CD14-positive monocyte (primary cell): ENCODE measurements around the gene OR51A2. TPM values are rescaled to one million over a fixed set of nuclear protein-coding genes. Genes with fewer than 3 reads are reported as not detected.

ENCODE experiments used
- DNase-seq, 3 donors: peaks; one replicate each; pipeline ENCODE4 v3.0.0-alpha.2; 2011 to 2022
- H2AFZ ChIP-seq: 2 replicates; pipeline ENCODE4 v1.6.0; 2012; ENCODE audit warnings: mild to moderate bottlenecking, low read depth, low read length, inconsistent platforms; ENCODE audit not compliant: insufficient read depth, poor library complexity, severe bottlenecking
- H3K27ac ChIP-seq, 2 donors: 1 replicate in 1 of 2; 2 replicates in 1 of 2; pipeline ENCODE4 v1.5.1; 2012 to 2013; ENCODE audit warnings: low read length in 2 of 2, control low read depth in 1 of 2, inconsistent platforms in 1 of 2, low read depth in 1 of 2, mild to moderate bottlenecking in 1 of 2
- H3K27me3 ChIP-seq, 2 donors: one replicate each; pipeline versions ENCODE4 v1.6.0 to v1.6.1; 2011 to 2013; ENCODE audit warnings: low read length in 2 of 2; ENCODE audit not compliant: control insufficient read depth in 2 of 2, insufficient read depth in 2 of 2
- H3K36me3 ChIP-seq, 2 donors: replicated peaks in 1 of 2; 1 replicate in 1 of 2; 2 replicates in 1 of 2; pipeline versions ENCODE4 v1.5.1 to v1.6.1; 2012 to 2013; ENCODE audit warnings: low read length in 2 of 2, control low read depth in 1 of 2, inconsistent platforms in 1 of 2, mild to moderate bottlenecking in 1 of 2; ENCODE audit not compliant: insufficient read depth in 2 of 2, control insufficient read depth in 1 of 2
- H3K4me1 ChIP-seq, 2 donors: 1 replicate in 1 of 2; 2 replicates in 1 of 2; pipeline versions ENCODE4 v1.5.1 to v1.6.1; 2012 to 2013; ENCODE audit warnings: low read length in 2 of 2, control low read depth in 1 of 2, inconsistent platforms in 1 of 2, mild to moderate bottlenecking in 1 of 2, moderate library complexity in 1 of 2; ENCODE audit not compliant: insufficient read depth in 2 of 2, control insufficient read depth in 1 of 2
- H3K4me2 ChIP-seq: replicated peaks from 2 replicates; pipeline ENCODE3; 2012; ENCODE audit warnings: low read length, moderate library complexity, mild to moderate bottlenecking; ENCODE audit not compliant: poor library complexity, severe bottlenecking; ENCODE audit errors: extremely low read depth
- H3K4me3 ChIP-seq, 3 experiments: fragments of 200-600 bp in 1 of 3; sonication (generic) in 1 of 3; replicated peaks in 1 of 3; 1 replicate in 2 of 3; 2 replicates in 1 of 3; pipeline ENCODE4 v1.5.1; 2011 to 2013; ENCODE audit warnings: low read length in 3 of 3, mild to moderate bottlenecking in 3 of 3, control low read depth in 2 of 3, low read depth in 2 of 3, inconsistent platforms in 1 of 3, moderate library complexity in 1 of 3
- H3K79me2 ChIP-seq: 2 replicates; pipeline ENCODE4 v1.6.0; 2012; ENCODE audit warnings: mild to moderate bottlenecking, control low read depth, inconsistent platforms, low read length, moderate library complexity; ENCODE audit not compliant: insufficient read depth
- H3K9ac ChIP-seq: 2 replicates; pipeline ENCODE4 v1.6.0; 2017; ENCODE audit warnings: low read length, mild to moderate bottlenecking; ENCODE audit not compliant: insufficient read depth, poor library complexity, severe bottlenecking
- H3K9me3 ChIP-seq, 2 donors: replicated peaks in 1 of 2; 1 replicate in 1 of 2; 2 replicates in 1 of 2; pipeline versions ENCODE4 v1.5.1 to v1.6.1; 2012 to 2013; ENCODE audit warnings: low read length in 2 of 2, control low read depth in 1 of 2; ENCODE audit not compliant: control insufficient read depth in 1 of 2, insufficient read depth in 1 of 2
- H4K20me1 ChIP-seq: 2 replicates; pipeline ENCODE4 v1.6.0; 2012; ENCODE audit warnings: mild to moderate bottlenecking, low read length, control low read depth, moderate library complexity; ENCODE audit not compliant: insufficient read depth
- H3K27ac Mint-ChIP-seq, 7 donors: one replicate each; pipeline ENCODE4 v1.8.0; 2020; ENCODE audit warnings: mild to moderate bottlenecking in 7 of 7, mixed read lengths in 7 of 7, moderate library complexity in 6 of 7, inconsistent platforms in 2 of 7
- H3K27me3 Mint-ChIP-seq, 3 donors: one replicate each; pipeline ENCODE4 v1.8.0; 2021 to 2022; ENCODE audit warnings: low read depth in 3 of 3, mild to moderate bottlenecking in 3 of 3, mixed read lengths in 3 of 3, moderate library complexity in 3 of 3, inconsistent platforms in 1 of 3
- H3K36me3 Mint-ChIP-seq, 2 donors: one replicate each; pipeline ENCODE4 v1.8.0; 2020; ENCODE audit warnings: mixed read lengths in 2 of 2, inconsistent platforms in 1 of 2, mild to moderate bottlenecking in 1 of 2
- H3K4me1 Mint-ChIP-seq: one replicate; pipeline ENCODE4 v1.8.0; 2020; ENCODE audit warnings: mild to moderate bottlenecking, mixed read lengths
- H3K4me3 Mint-ChIP-seq, 2 donors: one replicate each; pipeline ENCODE4 v1.8.0; 2020; ENCODE audit warnings: mild to moderate bottlenecking in 2 of 2, mixed read lengths in 2 of 2, moderate library complexity in 1 of 2
- H3K9me3 Mint-ChIP-seq, 7 donors: one replicate each; pipeline ENCODE4 v1.8.0; 2020 to 2022; ENCODE audit warnings: mixed read lengths in 7 of 7, mild to moderate bottlenecking in 6 of 7, moderate library complexity in 6 of 7, inconsistent platforms in 2 of 7
- WGBS: methylation state at CpG from one replicate; pipeline ENCODE4 v1.1.5; 2013; ENCODE audit warnings: missing lambda C conversion rate; ENCODE audit not compliant: insufficient coverage; 5-methylcytosine and 5-hydroxymethylcytosine counted together
- intact Hi-C, 2 donors: fragments of 100-400 bp; cut with micrococcal nuclease; formaldehyde crosslinking; loops; one replicate each; pipeline versions ENCODE4 v1.15.0 to v1.15.1; 2023
- polyA plus RNA-seq, 3 donors: library from polyadenylated mRNA; depleted of rRNA in 1 of 3; unstranded in 2 of 3; stranded (reverse) in 1 of 3; fragments of 300-500 nt in 2 of 3; fragments of >200 nt in 1 of 3; fragmentation: Illumina TruSeq in 2 of 3; gene quantifications; 1 replicate in 2 of 3; 2 replicates in 1 of 3; pipeline ENCODE4 v1.2.3, GENCODE V29; 2012 to 2021
- TF ChIP-seq, protein P1 (sequence below): fragments of 200-600 bp; IDR thresholded peaks from one replicate; pipeline ENCODE4 v1.8.0; 2022; ENCODE audit warnings: antibody characterized with exemption, mild to moderate bottlenecking

Gene OR51A2
- polyA plus RNA-seq, 3 donors: not detected

GRCh38 chr11:4957396-4957795 lies 1.9 kb upstream of the OR51A2 start:
- Histone ChIP-seq H3K4me2 (no peak overlapping the region), H3K27me3 (no peaks in the 10 kb centered on the region), H3K27ac (no peak overlapping the region), H2AFZ (no peak overlapping the region), H4K20me1 (no peaks in the 10 kb centered on the region), H3K9me3 (no peaks in the 10 kb centered on the region), H3K79me2 (no peaks in the 10 kb centered on the region), H3K36me3 (no peaks in the 10 kb centered on the region), H3K9ac (no peak overlapping the region), H3K4me1 (no peaks in the 10 kb centered on the region), H3K4me3 (no peak overlapping the region)
- no peak for DNase-seq
- no peaks in the 10 kb centered on the region for H3K36me3 Mint-ChIP-seq
- WGBS: 100% methylated on average over 1 of the region's 4 CpGs
- TF ChIP-seq, protein P1, sequence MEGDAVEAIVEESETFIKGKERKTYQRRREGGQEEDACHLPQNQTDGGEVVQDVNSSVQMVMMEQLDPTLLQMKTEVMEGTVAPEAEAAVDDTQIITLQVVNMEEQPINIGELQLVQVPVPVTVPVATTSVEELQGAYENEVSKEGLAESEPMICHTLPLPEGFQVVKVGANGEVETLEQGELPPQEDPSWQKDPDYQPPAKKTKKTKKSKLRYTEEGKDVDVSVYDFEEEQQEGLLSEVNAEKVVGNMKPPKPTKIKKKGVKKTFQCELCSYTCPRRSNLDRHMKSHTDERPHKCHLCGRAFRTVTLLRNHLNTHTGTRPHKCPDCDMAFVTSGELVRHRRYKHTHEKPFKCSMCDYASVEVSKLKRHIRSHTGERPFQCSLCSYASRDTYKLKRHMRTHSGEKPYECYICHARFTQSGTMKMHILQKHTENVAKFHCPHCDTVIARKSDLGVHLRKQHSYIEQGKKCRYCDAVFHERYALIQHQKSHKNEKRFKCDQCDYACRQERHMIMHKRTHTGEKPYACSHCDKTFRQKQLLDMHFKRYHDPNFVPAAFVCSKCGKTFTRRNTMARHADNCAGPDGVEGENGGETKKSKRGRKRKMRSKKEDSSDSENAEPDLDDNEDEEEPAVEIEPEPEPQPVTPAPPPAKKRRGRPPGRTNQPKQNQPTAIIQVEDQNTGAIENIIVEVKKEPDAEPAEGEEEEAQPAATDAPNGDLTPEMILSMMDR: no peak
- H3K4me1 Mint-ChIP-seq: no peaks in the 10 kb centered on the region
- intact Hi-C loops: no loop called here
- H3K4me3 Mint-ChIP-seq: no peak overlapping the region
- H3K27ac Mint-ChIP-seq: no peak overlapping the region
- peaks cover 0 to 4% (median 0%) of the 10 kb centered on the region in 7 donors for H3K9me3 Mint-ChIP-seq
- no peaks in the 10 kb centered on the region for H3K27me3 Mint-ChIP-seq

DNA sequence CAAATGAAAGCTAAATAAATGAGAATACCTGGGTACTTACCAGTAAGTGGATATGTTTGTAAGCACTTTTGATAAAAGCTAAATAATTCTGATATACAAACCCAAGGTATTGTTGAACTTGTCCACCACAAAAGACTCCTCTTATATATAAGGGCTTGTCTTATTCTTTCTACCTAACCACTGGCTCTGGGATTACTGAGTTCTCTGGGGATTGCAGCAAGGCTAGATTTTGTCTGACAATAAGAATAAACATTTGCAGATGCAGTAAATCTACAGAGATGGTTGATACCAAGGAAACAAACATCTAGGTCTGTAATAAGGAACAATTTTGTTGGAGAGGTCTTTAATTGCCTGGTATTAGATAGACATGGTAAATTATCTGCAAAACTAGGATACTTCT lies 8.0 kb downstream of the OR51A2 start, which contains the start of gene OR51A4:
Gene OR51A4 (minus strand): TSS at position 101 of the 400 bp plus-strand sequence. CDS start 505 bp downstream, outside the sequence.
- no peaks in the 10 kb centered on the region for H4K20me1 ChIP-seq
- H3K4me3 ChIP-seq: no peak within 1 kb of the TSS
- Mint-ChIP-seq H3K4me1 (no peaks in the 10 kb centered on the region), H3K27me3 (no peaks in the 10 kb centered on the region), H3K9me3 (no peaks in the 10 kb centered on the region), H3K4me3 (no peak within 1 kb of the TSS), H3K27ac (no peak within 1 kb of the TSS), H3K36me3 (no peaks in the 10 kb centered on the region)
- no peaks in the 10 kb centered on the region for H3K79me2 ChIP-seq
- no peaks in the 10 kb centered on the region for H3K4me1 ChIP-seq
- H3K27ac ChIP-seq: no peak within 1 kb of the TSS
- intact Hi-C loops: no loop called here
- TF ChIP-seq, protein P1: no peak
- no peak within 1 kb of the TSS for H3K4me2 ChIP-seq
- no peaks in the 10 kb centered on the region for H3K27me3 ChIP-seq
- H3K9me3 ChIP-seq: no peaks in the 10 kb centered on the region
- no peaks in the 10 kb centered on the region for H3K36me3 ChIP-seq
- no peak within 1 kb of the TSS for H2AFZ ChIP-seq
- no peak for DNase-seq
- H3K9ac ChIP-seq: no peak within 1 kb of the TSS
